Heart left ventricle (tissue), 13 donors: ENCODE results near the gene PSORS1C1.

Experiments
- CTCF ChIP-seq, 12 donors: fragments of 200-600 bp; sonication (generic) in 4 of 12; IDR thresholded peaks; one replicate each; pipeline versions ENCODE4 v1.5.0 to v1.8.0; 2018 to 2022; ENCODE audit warnings: antibody characterized with exemption in 12 of 12, mild to moderate bottlenecking in 5 of 12
- POLR2A ChIP-seq, 2 donors: fragments of 450-650 bp; IDR thresholded peaks; one replicate each; pipeline ENCODE4 v1.6.1; 2017; ENCODE audit warnings: antibody characterized with exemption in 2 of 2, mild to moderate bottlenecking in 2 of 2, moderate library complexity in 2 of 2
- donor health status: ischemic (EF 13 %, LVEDD 7.1; RV severe dilation, severe dysfunction).
- donor health status: DM: no; HTN: yes; CAD: no.
- donor health status: DM: no; HTN: no; CAD: no.
- donor health status: ischemic (EF 25% LVEDD 6.9; RV normal size, moderate dysfunction).
- donor health status: ischemic (EF 25% LVEDD 5.7; RV mildly dilated, moderate dysfunction).
- donor health status: ischemic (EF 35%, LVEDD 5.7; RV mildly dilated, moderate dysfunction).
- donor health status: nonischemic (EF 11% LVEDD 7.7; RV severe dilation, severe dysfunction).
- donor health status: DM: yes; HTN: yes; CAD: no.
- donor health status: PGD.
- donor health status: ischemic (EF 29% LVEDD 5.4; RV normal size, mild dysfunction).
- donor health status: nonischemic (EF 23%, LVEDD 6.1; RV moderate dilation, normal function).

- TF ChIP-seq CTCF (IDR thresholded peaks at IDR 0.05) (no peak), POLR2A (IDR thresholded peaks at IDR 0.05) (no peak)
Observed at GRCh38 chr6:31157513-31158139, 43.0 kb downstream of the PSORS1C1 start, which contains the start of gene CCHCR1.
